Psoas muscle (tissue), 8 donors: ENCODE results near the gene PALMD. TPM values are rescaled to one million over a fixed set of nuclear protein-coding genes. Genes with fewer than 3 reads are reported as not detected.
A peak's percentile ranks its signal among the peaks of the same experiment; 100 is the strongest.

Source experiments
- ATAC-seq, 4 donors: fragments of 200-7000 bp; cut with Tn5 transposase; one replicate each; pipeline ENCODE4 v1.9.1; 2020; ENCODE audit warnings: moderate library complexity in 3 of 4, mild to moderate bottlenecking in 2 of 4
- DNase-seq, 2 donors: peaks; one replicate each; pipeline ENCODE4 v3.0.0-alpha.2; 2020
- H3K27ac ChIP-seq: fragments of 200-600 bp; one replicate; pipeline ENCODE4 v1.8.0; 2022
- H3K27me3 ChIP-seq, 3 donors: fragments of 200-600 bp in 1 of 3; one replicate each; pipeline versions ENCODE4 v1.6.1 to v1.8.0; 2013 to 2022; ENCODE audit warnings: low read length in 2 of 3, mild to moderate bottlenecking in 2 of 3, moderate library complexity in 1 of 3; ENCODE audit not compliant: insufficient read depth in 3 of 3
- H3K36me3 ChIP-seq, 2 donors: fragments of 200-600 bp in 1 of 2; one replicate each; pipeline versions ENCODE4 v1.6.1 to v1.8.0; 2013 to 2022; ENCODE audit warnings: low read depth in 1 of 2, mild to moderate bottlenecking in 1 of 2, moderate library complexity in 1 of 2; ENCODE audit not compliant: insufficient read depth in 1 of 2
- H3K4me1 ChIP-seq: fragments of 200-600 bp; one replicate; pipeline ENCODE4 v1.8.0; 2022
- H3K4me3 ChIP-seq: fragments of 200-600 bp; one replicate; pipeline ENCODE4 v1.8.0; 2022; ENCODE audit warnings: mild to moderate bottlenecking
- H3K9me3 ChIP-seq: fragments of 200-600 bp; one replicate; pipeline ENCODE4 v1.8.0; 2022
- WGBS, 3 donors: extraction: QIAGEN DNeasy Blood & Tissue Kit; methylation state at CpG; one replicate each; pipeline versions ENCODE4 v1.1.6 to v1.1.7; 2013; 5-methylcytosine and 5-hydroxymethylcytosine counted together
- intact Hi-C, 2 donors: fragments of 100-400 bp; cut with DNase I; formaldehyde crosslinking; loops; one replicate each; pipeline versions ENCODE4 v1.11.0 to v1.14.2; 2022
- polyA plus RNA-seq, 3 donors: library from polyadenylated mRNA; stranded (reverse); fragments of 200-250 nt; gene quantifications; one replicate each; pipeline ENCODE4 v1.2.3, GENCODE V29; 2013
- total RNA-seq, 4 donors: library from RNA; stranded (reverse); fragmentation: NEBNext Ultra II Directional in 2 of 4; extraction: Animal tissue kit (Norgen Biotek cat#: 25700) in 2 of 4; gene quantifications; one replicate each; pipeline versions ENCODE4 v1.2.1 to v1.2.4, GENCODE V29; 2021 to 2023
- TF ChIP-seq, protein P1 (sequence below): fragments of 200-600 bp; IDR thresholded peaks from one replicate; pipeline ENCODE4 v1.8.0; 2022; ENCODE audit warnings: antibody characterized with exemption
- donor health status: healthy with polysubstance abuse.
- donor health status: DM: no; HTN: no; CAD: no; lungs with moderate emphysema.
- donor health status: Bipolar disorder and iron deficiency.
- donor health status: healthy.
- donor health status: DM: yes; HTN: yes; CAD: no.
- donor health status: DM: no; HTN: no; CAD: no.
- donor health status: DM: no; HTN: no; CAD: no.
- donor health status: DM: yes; HTN: yes; CAD: no.

PALMD gene
- total and polyA plus RNA-seq, 7 donors = 46.2 to 219 (median 101) TPM

DNA sequence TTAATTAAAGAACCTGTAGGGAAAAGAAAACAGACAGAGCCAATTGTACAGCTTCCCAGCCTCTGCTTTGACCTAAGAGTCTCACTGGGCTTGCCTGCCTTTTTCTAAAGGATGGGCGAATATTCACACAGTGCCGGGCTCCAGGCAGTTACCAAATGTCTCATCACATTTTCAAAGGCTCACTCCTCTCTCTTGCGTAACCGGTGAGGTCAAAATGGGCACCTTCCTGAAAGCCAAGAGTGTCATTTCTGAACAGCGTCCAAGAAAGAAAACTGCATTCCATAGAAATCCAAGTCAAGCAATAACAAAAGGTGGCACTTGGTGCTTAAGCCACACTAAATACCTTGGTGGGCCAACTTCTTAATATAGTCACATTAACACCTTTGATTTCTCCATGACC lies 710 bp upstream of the PALMD start:
- TF ChIP-seq, protein P1, sequence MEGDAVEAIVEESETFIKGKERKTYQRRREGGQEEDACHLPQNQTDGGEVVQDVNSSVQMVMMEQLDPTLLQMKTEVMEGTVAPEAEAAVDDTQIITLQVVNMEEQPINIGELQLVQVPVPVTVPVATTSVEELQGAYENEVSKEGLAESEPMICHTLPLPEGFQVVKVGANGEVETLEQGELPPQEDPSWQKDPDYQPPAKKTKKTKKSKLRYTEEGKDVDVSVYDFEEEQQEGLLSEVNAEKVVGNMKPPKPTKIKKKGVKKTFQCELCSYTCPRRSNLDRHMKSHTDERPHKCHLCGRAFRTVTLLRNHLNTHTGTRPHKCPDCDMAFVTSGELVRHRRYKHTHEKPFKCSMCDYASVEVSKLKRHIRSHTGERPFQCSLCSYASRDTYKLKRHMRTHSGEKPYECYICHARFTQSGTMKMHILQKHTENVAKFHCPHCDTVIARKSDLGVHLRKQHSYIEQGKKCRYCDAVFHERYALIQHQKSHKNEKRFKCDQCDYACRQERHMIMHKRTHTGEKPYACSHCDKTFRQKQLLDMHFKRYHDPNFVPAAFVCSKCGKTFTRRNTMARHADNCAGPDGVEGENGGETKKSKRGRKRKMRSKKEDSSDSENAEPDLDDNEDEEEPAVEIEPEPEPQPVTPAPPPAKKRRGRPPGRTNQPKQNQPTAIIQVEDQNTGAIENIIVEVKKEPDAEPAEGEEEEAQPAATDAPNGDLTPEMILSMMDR = no peak
- no peaks in the 10 kb centered on the region for H3K9me3 ChIP-seq
- H3K27ac ChIP-seq = peak overlapping the region; percentile 92
- peaks cover 14% of the 10 kb centered on the region for H3K4me1 ChIP-seq
- peak; percentile 57 to 67 for DNase-seq
- H3K4me3 ChIP-seq = peak overlapping the region; percentile 72
- H3K27me3 ChIP-seq = no peaks in the 10 kb centered on the region
- 17 to 22% (median 17%) methylated on average over 5 of the region's 5 CpGs for whole genome bisulfite sequencing, 3 donors
- ATAC-seq = peak; percentile 58 to 73 (median 70)
- H3K36me3 ChIP-seq = peaks cover 0 to 10% of the 10 kb centered on the region in 2 donors
- intact Hi-C loops = no loop called here

DNA sequence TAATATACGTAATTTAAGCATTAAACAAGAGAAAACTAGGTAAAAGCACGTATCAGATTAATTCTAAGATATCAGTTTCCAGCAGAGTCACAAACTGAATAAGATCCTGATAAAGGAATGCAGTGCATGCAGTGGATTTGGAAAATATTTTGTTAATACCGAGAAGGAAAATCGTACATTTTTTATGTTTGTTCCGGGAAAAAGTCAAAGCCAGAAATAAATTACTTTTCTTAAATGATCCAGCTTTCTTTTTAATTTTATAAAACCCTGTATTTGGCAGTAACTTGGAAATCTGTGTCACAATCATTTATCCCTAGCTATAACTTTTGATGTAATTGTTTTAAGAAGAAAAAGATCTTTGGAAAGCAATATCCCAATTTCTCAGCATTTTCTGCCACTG lies 955 bp downstream of the PALMD start:
- TF ChIP-seq, protein P1 = no peak
- WGBS, 3 donors = 4 to 12% (median 10%) methylated on average over 5 of the region's 5 CpGs
- no peak for ATAC-seq

DNA sequence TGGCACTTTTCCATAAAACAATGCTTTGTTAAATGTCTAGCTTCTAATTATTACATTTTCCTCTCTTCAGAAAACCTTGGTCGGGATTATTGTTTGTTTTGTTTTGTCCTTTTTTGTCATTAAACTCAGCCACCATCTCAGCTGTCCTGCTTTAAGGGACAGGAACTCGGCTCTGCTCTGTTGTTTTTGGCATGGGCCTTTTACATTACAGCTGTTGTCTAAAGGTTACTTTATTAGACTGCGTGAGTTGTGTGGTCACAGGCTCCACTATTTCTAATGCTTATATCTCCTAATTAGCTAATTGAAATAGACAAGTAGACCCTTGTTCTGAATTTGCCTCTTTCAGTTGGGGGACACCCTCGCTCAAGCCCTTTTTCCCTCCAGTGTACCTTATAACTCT lies 1.6 kb downstream of the PALMD start:
- ATAC-seq (peak; percentile 26 to 70 (median 48)), DNase-seq (no peak)
- H3K4me1 ChIP-seq = peaks cover 37% of the 10 kb centered on the region

More for the DNA sequence above, 955 bp downstream of the PALMD start:
- H3K36me3 ChIP-seq = peaks cover 0 to 10% of the 10 kb centered on the region in 2 donors
- peaks cover 30% of the 10 kb centered on the region for H3K4me1 ChIP-seq
- H3K4me3 ChIP-seq = peak overlapping the region; percentile 72
- no peaks in the 10 kb centered on the region for H3K27me3 ChIP-seq
- peak overlapping the region; percentile 92 for H3K27ac ChIP-seq
- DNase-seq = no peak
- no peaks in the 10 kb centered on the region for H3K9me3 ChIP-seq
- intact Hi-C loops = loop anchor here (1.0 to 2.0 kb wide), 2 partner anchors 38 kb away; no protein-coding TSS in a partner anchor

DNA sequence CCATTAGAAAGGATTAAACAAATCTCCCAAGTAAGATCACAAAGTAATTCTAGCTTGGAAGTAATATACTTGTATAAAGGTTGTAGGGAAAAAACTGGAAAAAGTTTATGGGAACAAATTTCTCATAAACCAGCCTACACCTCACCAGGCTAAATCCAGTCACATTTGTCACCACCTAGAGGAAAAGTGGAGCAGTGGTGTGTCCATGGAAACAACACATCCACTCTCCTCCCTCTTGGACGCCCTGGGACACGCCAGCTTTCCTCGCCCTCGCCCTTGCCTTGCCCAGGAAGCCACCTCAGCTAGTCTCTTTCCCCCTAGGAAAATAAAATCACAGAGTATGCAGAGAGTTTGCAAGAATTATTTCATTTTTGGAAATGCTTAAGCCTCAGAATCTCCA lies 2.2 kb downstream of the PALMD start:
- peaks cover 43% of the 10 kb centered on the region for H3K4me1 ChIP-seq
- ATAC-seq (peak; percentile 80 to 84 (median 82)), DNase-seq (peak; percentile 63 to 79)
- intact Hi-C loops = no loop called here
- peak overlapping the region; percentile 92 for H3K27ac ChIP-seq
- no peaks in the 10 kb centered on the region for H3K27me3 ChIP-seq
- TF ChIP-seq, protein P1 = peak; percentile 34
- H3K4me3 ChIP-seq = peak overlapping the region; percentile 72
- H3K36me3 ChIP-seq = peaks cover 0 to 10% of the 10 kb centered on the region in 2 donors
- no peaks in the 10 kb centered on the region for H3K9me3 ChIP-seq
- 9 to 18% (median 17%) methylated on average over 4 of the region's 4 CpGs for WGBS, 3 donors

More for the DNA sequence above, 1.6 kb downstream of the PALMD start:
- Histone ChIP-seq H3K36me3 (peaks cover 0 to 10% of the 10 kb centered on the region in 2 donors), H3K9me3 (no peaks in the 10 kb centered on the region), H3K27me3 (no peaks in the 10 kb centered on the region), H3K4me3 (peak overlapping the region; percentile 72), H3K27ac (peak overlapping the region; percentile 92)
- TF ChIP-seq, protein P1 = no peak
- 7 to 10% (median 9%) methylated on average over 4 of the region's 4 CpGs for WGBS, 3 donors
- intact Hi-C loops = loop anchor here (1.0 to 2.0 kb wide), 2 partner anchors 37 to 38 kb away; no protein-coding TSS in a partner anchor

DNA sequence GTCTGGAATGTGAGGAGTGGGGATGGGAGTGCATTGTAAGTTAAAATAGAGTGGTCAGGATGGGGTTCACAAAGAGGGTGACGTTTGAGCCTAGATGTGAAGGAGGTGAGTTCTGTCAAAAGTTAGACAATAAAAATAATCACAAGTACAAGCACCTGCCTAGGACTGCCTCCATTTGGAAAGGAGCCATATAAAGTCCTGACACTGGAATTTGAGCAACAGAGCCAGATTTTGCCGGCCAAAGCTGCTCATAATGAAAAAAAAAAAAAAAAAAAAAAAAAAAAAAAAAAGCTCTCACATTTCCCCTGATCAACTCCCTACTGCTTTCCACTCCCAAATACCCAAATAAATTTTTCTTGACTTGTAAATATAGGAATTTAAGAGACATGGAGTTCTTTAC lies 4.1 kb downstream of the PALMD start:
- Histone ChIP-seq H3K9me3 (no peaks in the 10 kb centered on the region), H3K27ac (peak overlapping the region; percentile 92), H3K4me1 (peaks cover 51% of the 10 kb centered on the region), H3K36me3 (peaks cover 0 to 10% of the 10 kb centered on the region in 2 donors), H3K27me3 (no peaks in the 10 kb centered on the region), H3K4me3 (peak overlapping the region; percentile 72)
- WGBS, 3 donors = 5 to 8% (median 7%) methylated on average over 2 of the region's 2 CpGs
- ATAC-seq (no peak), DNase-seq (no peak)
- TF ChIP-seq, protein P1 = no peak
- intact Hi-C loops = no loop called here
